ENCODE measurements around the gene LCOR. TPM values are rescaled to one million over a fixed set of nuclear protein-coding genes. Genes with fewer than 3 reads are reported as not detected.
A peak's percentile ranks its signal among the peaks of the same experiment; 100 is the strongest.

LCOR gene
- total RNA-seq, 1 experiment from 2014 or later = 42.1 TPM

DNA sequence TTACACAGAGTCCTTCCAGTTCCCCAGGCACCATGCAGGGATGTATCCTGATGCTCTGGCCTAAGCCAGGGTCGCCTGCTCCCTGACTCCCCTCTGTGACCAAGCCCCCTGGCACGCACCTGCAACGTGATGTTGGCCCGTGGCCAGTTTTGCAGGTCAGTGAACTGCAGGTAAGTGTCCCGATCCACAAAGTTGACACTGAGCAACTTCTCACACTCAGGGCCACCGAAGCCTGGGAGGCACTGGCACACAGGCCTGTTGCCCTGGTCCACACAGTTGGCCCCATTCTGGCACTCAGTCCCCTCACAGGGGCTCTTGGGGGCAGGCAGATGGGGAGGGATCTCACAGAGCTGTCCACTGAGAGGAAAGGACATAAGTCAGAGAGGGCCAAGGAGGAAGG is 174.3 kb downstream of the LCOR start:
- Histone ChIP-seq H3K56ac (ENCODE audit: insufficient read length, low read depth, low read length) (no peak overlapping the region), H2BK120ac (ENCODE audit: low read depth, low read length, poor library complexity, severe bottlenecking) (no peak overlapping the region), H3K79me2 (ENCODE audit: insufficient read depth, low read length) (no peaks in the 10 kb centered on the region), H4K8ac (replicated peaks; ENCODE audit: insufficient read length, low read depth, low read length) (no peak overlapping the region), H4K91ac (ENCODE audit: insufficient read length, low read depth, low read length) (no peak overlapping the region), H3T11ph (ENCODE audit: low read length) (no peak overlapping the region), H3K4me1 (ENCODE audit: insufficient read depth, low read length) (no peaks in the 10 kb centered on the region), H3K4ac (ENCODE audit: low read depth, low read length) (no peak overlapping the region), H2AK5ac (ENCODE audit: insufficient read length, low read length) (no peak overlapping the region), H3K9ac (ENCODE audit: extremely low read depth, insufficient read length, low read length) (no peak overlapping the region), H2BK20ac (ENCODE audit: low read depth, low read length, poor library complexity, severe bottlenecking) (no peak overlapping the region), H2BK5ac (ENCODE audit: insufficient read length, low read length) (no peak overlapping the region), H4K5ac (ENCODE audit: insufficient read length, low read depth, low read length) (no peak overlapping the region), H3K27ac (ENCODE audit: insufficient read length, low read depth, low read length) (no peak overlapping the region), H3K9me3 (ENCODE audit: control insufficient read depth, low read depth, low read length) (no peaks in the 10 kb centered on the region), H2AFZ (ENCODE audit: low read length) (no peak overlapping the region), H3K14ac (ENCODE audit: insufficient read depth, low read length) (no peak overlapping the region), H3K23ac (ENCODE audit: insufficient read length, low read depth, low read length) (no peak overlapping the region), H3K23me2 (ENCODE audit: insufficient read length, low read depth, low read length, poor library complexity, severe bottlenecking) (no peaks in the 10 kb centered on the region), H3K27me3 (ENCODE audit: insufficient read depth, low read length) (no peaks in the 10 kb centered on the region), H3K18ac (ENCODE audit: insufficient read length, low read depth, low read length) (no peak overlapping the region), H3K4me2 (ENCODE audit: insufficient read depth, insufficient read length, low read length) (no peak overlapping the region), H3K79me1 (ENCODE audit: insufficient read depth, low read depth, low read length, poor library complexity, severe bottlenecking) (no peaks in the 10 kb centered on the region), H4K20me1 (ENCODE audit: control insufficient read depth, insufficient read depth, insufficient read length) (no peaks in the 10 kb centered on the region), H2BK12ac (ENCODE audit: insufficient read length, low read depth, low read length) (no peak overlapping the region), H2BK15ac (ENCODE audit: low read depth, low read length) (no peak overlapping the region)
- no peak overlapping the region for H3K4me3 Mint-ChIP-seq
- H3K27me3 Mint-ChIP-seq (ENCODE audit: low read depth) = no peaks in the 10 kb centered on the region
- DNase-seq = peak; percentile 19
- no peak for TF ChIP-seq CTCF (conservative IDR thresholded peaks at IDR 0.05)
- H3K36me3 Mint-ChIP-seq (ENCODE audit: insufficient read depth in 1 of 3, low read depth in 3 of 3) = peaks cover 2 to 16% (median 12%) of the 10 kb centered on the region in 3 experiments
- H3K27ac Mint-ChIP-seq = no peak overlapping the region
- WGBS (ENCODE audit: extremely low coverage, insufficient read length, low lambda C conversion rate) = no CpG with 5 or more reads among the region's 6 CpGs
- H3K9me3 Mint-ChIP-seq = peaks cover 14 to 15% of the 10 kb centered on the region in 2 experiments
- peaks cover 4 to 7% of the 10 kb centered on the region in 2 experiments for H3K4me1 Mint-ChIP-seq

Measured in H9 (cell line).